ENCODE data around the gene SP5. TPM values are rescaled to one million over a fixed set of nuclear protein-coding genes. Genes with fewer than 3 reads are reported as not detected.

Gene SP5
- total and polyA plus RNA-seq, 9 of the 15 experiments (the other 6 are each of a cell fraction or from before 2014, with no cell fraction given) = 0.03 to 1.7 (median 0.16) TPM; not detected in 1

DNA sequence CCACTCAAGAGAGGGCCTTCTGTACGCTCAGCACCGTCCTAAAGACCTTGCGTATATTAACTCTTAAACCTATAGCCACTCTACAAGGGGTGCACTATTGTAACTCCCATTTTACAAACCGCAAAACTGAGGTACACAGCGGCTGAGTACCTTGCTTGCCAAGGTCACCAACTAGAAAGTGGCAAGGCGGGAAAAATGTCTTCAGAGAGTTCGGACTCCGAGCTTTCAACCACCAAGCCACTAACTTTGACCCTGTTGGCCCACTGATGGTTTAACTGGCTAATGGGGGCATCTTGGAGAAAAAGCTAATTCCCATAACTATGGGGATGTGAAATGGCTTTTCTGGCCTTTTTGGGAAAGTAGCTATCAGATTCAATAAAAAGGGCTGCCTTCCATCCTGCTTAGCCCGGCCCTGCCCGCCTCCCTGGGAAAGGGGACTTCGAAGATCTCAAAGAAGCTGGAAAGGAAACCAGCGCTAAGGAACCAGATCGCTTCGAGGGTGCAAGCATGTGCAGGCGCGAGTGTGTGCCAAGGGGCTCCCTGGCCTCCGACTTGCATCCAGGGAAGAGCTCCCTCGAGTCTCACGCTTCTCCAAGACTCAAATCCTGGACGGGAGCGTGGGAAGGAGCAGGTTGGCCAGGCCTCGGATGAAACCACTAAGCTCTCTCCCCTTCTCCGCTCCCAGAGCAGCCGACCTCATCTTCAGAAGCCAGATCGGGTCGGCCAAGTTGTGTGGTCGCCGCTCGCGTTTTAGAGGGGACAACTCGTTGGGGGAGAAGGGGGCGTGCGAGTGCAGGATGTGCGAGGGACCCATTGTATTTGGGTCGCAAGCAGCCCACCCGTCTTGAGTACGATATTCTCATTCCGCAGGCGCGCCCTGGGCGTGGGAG is 2.2 kb upstream of the SP5 start (continued):
- TF ChIP-seq, protein P1, sequence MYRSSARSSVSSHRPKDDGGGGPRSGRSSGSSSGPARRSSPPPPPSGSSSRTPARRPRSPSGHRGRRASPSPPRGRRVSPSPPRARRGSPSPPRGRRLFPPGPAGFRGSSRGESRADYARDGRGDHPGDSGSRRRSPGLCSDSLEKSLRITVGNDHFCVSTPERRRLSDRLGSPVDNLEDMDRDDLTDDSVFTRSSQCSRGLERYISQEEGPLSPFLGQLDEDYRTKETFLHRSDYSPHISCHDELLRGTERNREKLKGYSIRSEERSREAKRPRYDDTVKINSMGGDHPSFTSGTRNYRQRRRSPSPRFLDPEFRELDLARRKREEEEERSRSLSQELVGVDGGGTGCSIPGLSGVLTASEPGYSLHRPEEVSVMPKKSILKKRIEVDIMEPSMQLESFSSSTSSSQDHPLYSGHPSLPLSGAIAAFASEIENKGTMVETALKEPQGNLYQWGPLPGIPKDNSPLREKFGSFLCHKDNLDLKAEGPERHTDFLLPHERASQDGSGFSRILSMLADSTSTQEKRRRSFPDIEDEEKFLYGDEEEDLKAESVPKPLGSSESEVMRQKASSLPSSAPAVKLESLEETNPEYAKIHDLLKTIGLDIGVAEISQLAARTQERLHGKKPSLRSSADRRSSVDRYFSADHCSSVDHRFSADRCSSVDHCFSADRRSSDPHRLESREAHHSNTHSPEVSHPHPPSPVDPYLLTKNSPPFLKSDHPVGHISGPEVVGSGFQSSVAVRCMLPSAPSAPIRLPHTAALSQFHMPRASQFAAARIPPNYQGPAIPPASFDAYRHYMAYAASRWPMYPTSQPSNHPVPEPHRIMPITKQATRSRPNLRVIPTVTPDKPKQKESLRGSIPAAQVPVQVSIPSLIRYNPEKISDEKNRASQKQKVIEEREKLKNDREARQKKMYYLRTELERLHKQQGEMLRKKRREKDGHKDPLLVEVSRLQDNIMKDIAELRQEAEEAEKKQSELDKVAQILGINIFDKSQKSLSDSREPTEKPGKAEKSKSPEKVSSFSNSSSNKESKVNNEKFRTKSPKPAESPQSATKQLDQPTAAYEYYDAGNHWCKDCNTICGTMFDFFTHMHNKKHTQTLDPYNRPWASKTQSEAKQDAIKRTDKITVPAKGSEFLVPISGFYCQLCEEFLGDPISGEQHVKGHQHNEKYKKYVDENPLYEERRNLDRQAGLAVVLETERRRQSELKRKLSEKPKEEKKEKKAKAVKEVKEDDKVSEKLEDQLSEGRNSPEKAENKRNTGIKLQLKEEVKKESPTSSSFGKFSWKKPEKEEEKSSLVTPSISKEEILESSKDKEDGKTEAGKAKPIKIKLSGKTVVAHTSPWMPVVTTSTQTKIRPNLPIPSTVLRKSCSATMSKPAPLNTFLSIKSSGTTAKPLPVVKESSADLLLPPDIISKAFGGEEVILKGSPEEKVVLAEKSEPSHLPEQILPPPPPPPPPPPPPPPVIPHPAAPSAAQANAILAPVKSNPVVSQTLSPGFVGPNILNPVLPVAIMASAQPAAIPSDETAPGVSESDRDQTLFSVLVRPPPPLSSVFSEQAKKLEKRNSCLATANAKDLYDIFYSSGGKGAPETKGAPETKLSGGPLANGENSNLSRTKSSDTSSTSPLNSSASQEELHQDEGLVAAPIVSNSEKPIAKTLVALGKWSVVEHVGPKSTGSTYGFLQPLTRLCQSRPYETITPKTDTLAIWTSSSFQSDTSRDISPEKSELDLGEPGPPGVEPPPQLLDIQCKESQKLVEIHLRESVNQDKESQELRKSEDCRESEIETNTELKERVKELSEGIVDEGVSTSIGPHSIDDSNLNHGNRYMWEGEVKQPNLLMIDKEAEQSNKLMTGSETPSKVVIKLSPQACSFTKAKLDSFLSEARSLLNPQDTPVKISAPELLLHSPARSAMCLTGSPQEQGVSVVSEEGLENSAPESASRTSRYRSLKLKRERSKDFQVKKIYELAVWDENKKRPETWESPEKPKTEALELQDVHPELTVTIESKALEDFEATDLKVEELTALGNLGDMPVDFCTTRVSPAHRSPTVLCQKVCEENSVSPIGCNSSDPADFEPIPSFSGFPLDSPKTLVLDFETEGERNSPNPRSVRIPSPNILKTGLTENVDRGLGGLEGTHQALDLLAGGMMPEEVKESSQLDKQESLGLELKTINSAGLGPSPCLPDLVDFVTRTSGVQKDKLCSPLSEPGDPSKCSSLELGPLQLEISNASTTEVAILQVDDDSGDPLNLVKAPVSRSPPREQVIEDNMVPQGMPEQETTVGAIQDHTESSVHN (IDR thresholded peaks at IDR 0.05; ENCODE audit: borderline replicate concordance in 1 of 2, low read depth in 1 of 2) = no peak
- TF ChIP-seq EP400 (IDR thresholded peaks at IDR 0.05) (no peak), ESRRA (IDR thresholded peaks at IDR 0.05; ENCODE audit: borderline replicate concordance, low read depth) (no peak)
